Fibroblast of the aortic adventitia (primary cell): ENCODE results near the gene IFTAP. TPM values are rescaled to one million over a fixed set of nuclear protein-coding genes. Genes with fewer than 3 reads are reported as not detected.

Experiments used
- DNase-seq: peaks from one replicate; pipeline ENCODE4 v3.0.0-alpha.2; 2010; ENCODE audit warnings: low read depth
- H3K4me3 ChIP-seq: 2 replicates; pipeline ENCODE4 v1.5.1; 2011; ENCODE audit warnings: low read depth, mild to moderate bottlenecking, control low read depth, low read length, moderate library complexity
- total RNA-seq: library from RNA; depleted of rRNA; stranded (reverse); fragments of >200 nt; gene quantifications from 2 replicates; pipeline ENCODE4 v1.2.3, GENCODE V29; 2012; ENCODE audit warnings: low replicate concordance
- TF ChIP-seq, protein P1 (sequence below): IDR thresholded peaks from 2 replicates; pipeline ENCODE4 v1.5.1; 2011; ENCODE audit warnings: mild to moderate bottlenecking, low read length, control low read depth, inconsistent platforms; ENCODE audit not compliant: insufficient read depth

IFTAP gene
- total RNA-seq, 1 donor, result 43.8 TPM

DNA sequence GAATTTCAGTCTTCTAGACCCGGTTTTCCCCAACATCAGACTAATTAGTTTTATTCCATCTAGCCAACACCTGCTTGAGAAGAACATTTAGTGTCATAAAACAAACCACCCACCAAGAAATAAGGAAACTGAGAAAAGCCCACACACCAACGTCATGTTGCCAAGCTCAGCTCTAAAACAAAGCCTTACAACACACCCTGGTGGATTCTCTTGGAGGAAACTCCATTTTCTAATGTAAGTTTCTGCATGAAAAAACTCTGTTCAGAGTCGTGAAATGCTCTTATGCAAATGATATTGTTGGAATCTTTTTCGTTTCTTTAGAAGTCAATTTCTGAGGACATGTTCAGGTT lies 108.7 kb downstream of the IFTAP start:
- TF ChIP-seq, protein P1, sequence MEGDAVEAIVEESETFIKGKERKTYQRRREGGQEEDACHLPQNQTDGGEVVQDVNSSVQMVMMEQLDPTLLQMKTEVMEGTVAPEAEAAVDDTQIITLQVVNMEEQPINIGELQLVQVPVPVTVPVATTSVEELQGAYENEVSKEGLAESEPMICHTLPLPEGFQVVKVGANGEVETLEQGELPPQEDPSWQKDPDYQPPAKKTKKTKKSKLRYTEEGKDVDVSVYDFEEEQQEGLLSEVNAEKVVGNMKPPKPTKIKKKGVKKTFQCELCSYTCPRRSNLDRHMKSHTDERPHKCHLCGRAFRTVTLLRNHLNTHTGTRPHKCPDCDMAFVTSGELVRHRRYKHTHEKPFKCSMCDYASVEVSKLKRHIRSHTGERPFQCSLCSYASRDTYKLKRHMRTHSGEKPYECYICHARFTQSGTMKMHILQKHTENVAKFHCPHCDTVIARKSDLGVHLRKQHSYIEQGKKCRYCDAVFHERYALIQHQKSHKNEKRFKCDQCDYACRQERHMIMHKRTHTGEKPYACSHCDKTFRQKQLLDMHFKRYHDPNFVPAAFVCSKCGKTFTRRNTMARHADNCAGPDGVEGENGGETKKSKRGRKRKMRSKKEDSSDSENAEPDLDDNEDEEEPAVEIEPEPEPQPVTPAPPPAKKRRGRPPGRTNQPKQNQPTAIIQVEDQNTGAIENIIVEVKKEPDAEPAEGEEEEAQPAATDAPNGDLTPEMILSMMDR, result no peak
- no peak overlapping the region for H3K4me3 ChIP-seq
- no peak for DNase-seq

Other genes starting within 250 kb of the IFTAP start
- 8.0 and 11.8 TPM in 2 replicates for gene TRAF6, start 84.2 kb upstream of the IFTAP start, total RNA-seq
- gene RAG1, start 26.5 kb upstream of the IFTAP start, total RNA-seq, result 0.45 and 1.1 TPM in 2 replicates
- gene RAG2, start 3.7 kb downstream of the IFTAP start, total RNA-seq, result not detected in 2 replicates